ENCODE results near the gene PLA2G2E. TPM values are rescaled to one million over a fixed set of nuclear protein-coding genes. Genes with fewer than 3 reads are reported as not detected.

PLA2G2E gene
- total and polyA plus RNA-seq, 2 donors: not detected

Other genes with a start within 250 kb of the PLA2G2E start
- gene TMCO4, start 123.7 kb downstream of the PLA2G2E start, total RNA-seq: 12.7 TPM
- gene TMCO4, start 123.7 kb downstream of the PLA2G2E start, polyA plus RNA-seq: 19.9 TPM
- gene RNF186, start 108.3 kb downstream of the PLA2G2E start, total RNA-seq: not detected
- gene RNF186, start 108.3 kb downstream of the PLA2G2E start, polyA plus RNA-seq: not detected
- 11.8 TPM for gene OTUD3, start 41.2 kb downstream of the PLA2G2E start, total RNA-seq
- 3.4 TPM for gene OTUD3, start 41.2 kb downstream of the PLA2G2E start, polyA plus RNA-seq
- gene PLA2G2A, start 56.0 kb upstream of the PLA2G2E start, total RNA-seq: 0.48 TPM
- 1,346 TPM for gene PLA2G2A, start 56.0 kb upstream of the PLA2G2E start, polyA plus RNA-seq
- 7.3 TPM for gene PLA2G5, start 146.6 kb upstream of the PLA2G2E start, total RNA-seq
- 31.9 TPM for gene PLA2G5, start 146.6 kb upstream of the PLA2G2E start, polyA plus RNA-seq
- gene PLA2G2D, start 195.9 kb upstream of the PLA2G2E start, total RNA-seq: not detected
- not detected for gene PLA2G2D, start 195.9 kb upstream of the PLA2G2E start, polyA plus RNA-seq
- gene PLA2G2F, start 215.7 kb upstream of the PLA2G2E start, total RNA-seq: 1.3 TPM
- gene PLA2G2F, start 215.7 kb upstream of the PLA2G2E start, polyA plus RNA-seq: 2.6 TPM

Data from urinary bladder (tissue), 2 donors.